ENCODE results near the gene SRC. TPM values are rescaled to one million over a fixed set of nuclear protein-coding genes. Genes with fewer than 3 reads are reported as not detected.

Gene SRC
- total RNA-seq, 4 donors from 2014 or later, result 17.1 to 23.7 (median 17.8) TPM

- Histone ChIP-seq H3K4me3 (replicated peaks in 1 of 3) (no peak overlapping the region), H3K36me3 (peaks cover 0 to 8% of the 10 kb centered on the region in 2 donors), H3K27me3 (no peaks in the 10 kb centered on the region), H3K9me3 (no peaks in the 10 kb centered on the region), H3K27ac (no peak overlapping the region), H3K4me1 (peaks cover 26 to 29% of the 10 kb centered on the region in 2 donors)
- DNase-seq, result no peak
- intact Hi-C loops (cut with DNase I), result no loop called here
- no peak for TF ChIP-seq CTCF (IDR thresholded peaks at IDR 0.05)
- no peak for TF ChIP-seq POLR2A (IDR thresholded peaks at IDR 0.05)
- 69 to 91% methylated on average over 3 to 6 of the region's 6 CpGs for WGBS, 2 donors
Observed at GRCh38 chr20:37317316-37317715, 28.6 kb upstream of the SRC start.

GRCh38 chr20:37317994-37318640 is 27.8 kb upstream of the SRC start:
- Histone ChIP-seq H3K27me3 (no peaks in the 10 kb centered on the region), H3K4me3 (replicated peaks in 1 of 3) (no peak overlapping the region), H3K36me3 (peaks cover 0 to 8% of the 10 kb centered on the region in 2 donors), H3K27ac (no peak overlapping the region), H3K9me3 (no peaks in the 10 kb centered on the region), H3K4me1 (peaks cover 25 to 29% of the 10 kb centered on the region in 2 donors)
- intact Hi-C loops (cut with DNase I), result no loop called here
- WGBS, 2 donors, result 85 to 92% methylated on average over 9 of the region's 9 CpGs
- TF ChIP-seq POLR2A (IDR thresholded peaks at IDR 0.05) (no peak), CTCF (IDR thresholded peaks at IDR 0.05) (no peak)
- DNase-seq, result no peak

GRCh38 chr20:37319151-37319671 is 26.7 kb upstream of the SRC start:
- no peak for TF ChIP-seq CTCF (IDR thresholded peaks at IDR 0.05)
- TF ChIP-seq POLR2A (IDR thresholded peaks at IDR 0.05), result no peak
- Histone ChIP-seq H3K4me1 (peaks cover 14 to 21% of the 10 kb centered on the region in 2 donors), H3K27me3 (no peaks in the 10 kb centered on the region), H3K36me3 (peaks cover 0 to 8% of the 10 kb centered on the region in 2 donors), H3K27ac (no peak overlapping the region), H3K4me3 (replicated peaks in 1 of 3) (no peak overlapping the region), H3K9me3 (no peaks in the 10 kb centered on the region)
- WGBS, 2 donors, result 85 to 93% methylated on average over 8 of the region's 8 CpGs
- DNase-seq, result no peak
- intact Hi-C loops (cut with DNase I), result no loop called here

GRCh38 chr20:37323985-37324384 is 22.0 kb upstream of the SRC start:
- Histone ChIP-seq H3K4me3 (replicated peaks in 1 of 3) (no peak overlapping the region), H3K4me1 (no peaks in the 10 kb centered on the region), H3K27ac (no peak overlapping the region), H3K9me3 (no peaks in the 10 kb centered on the region), H3K27me3 (no peaks in the 10 kb centered on the region), H3K36me3 (no peaks in the 10 kb centered on the region)
- DNase-seq, result no peak
- 82 to 83% methylated on average over 2 of the region's 2 CpGs for WGBS, 2 donors
- intact Hi-C loops (cut with DNase I), result no loop called here
- TF ChIP-seq CTCF (IDR thresholded peaks at IDR 0.05) (no peak), POLR2A (IDR thresholded peaks at IDR 0.05) (no peak)

GRCh38 chr20:37325206-37325605 is 20.7 kb upstream of the SRC start:
- Histone ChIP-seq H3K36me3 (no peaks in the 10 kb centered on the region), H3K4me3 (replicated peaks in 1 of 3) (no peak overlapping the region), H3K4me1 (no peaks in the 10 kb centered on the region), H3K9me3 (no peaks in the 10 kb centered on the region), H3K27me3 (no peaks in the 10 kb centered on the region), H3K27ac (no peak overlapping the region)
- WGBS, 2 donors, result 94 to 96% methylated on average over 7 of the region's 7 CpGs
- no peak for DNase-seq
- intact Hi-C loops (cut with DNase I), result no loop called here
- no peak for TF ChIP-seq CTCF (IDR thresholded peaks at IDR 0.05)
- no peak for TF ChIP-seq POLR2A (IDR thresholded peaks at IDR 0.05)

Measured in thyroid gland (tissue), 4 donors.